ENCODE results near the gene LDB2. TPM values are rescaled to one million over a fixed set of nuclear protein-coding genes. Genes with fewer than 3 reads are reported as not detected.

The LDB2 gene
- total and polyA plus RNA-seq, 2 donors (not counting 1 experiment from before 2014, with no cell fraction given), result not detected

DNA sequence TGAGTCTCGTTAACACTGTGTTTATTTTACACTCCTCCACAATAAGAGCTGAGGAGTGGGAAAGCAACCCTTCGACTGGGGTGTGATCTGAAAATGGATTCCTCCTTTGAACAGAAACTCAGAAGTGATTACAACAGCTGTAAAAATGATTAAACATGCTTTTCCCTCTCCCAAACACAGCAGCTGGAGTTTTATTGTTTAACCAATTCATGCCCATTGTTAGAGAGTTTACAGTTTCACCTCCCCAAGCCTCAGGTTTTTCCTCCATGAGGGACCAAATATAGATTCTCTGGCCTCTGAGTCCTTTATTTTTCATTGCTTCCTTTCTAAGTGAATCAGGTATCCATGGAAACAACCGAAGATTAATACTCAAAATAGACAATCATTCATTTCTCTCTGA, 409.2 kb downstream of the LDB2 start:
- H3K27me3 ChIP-seq (replicated peaks in 1 of 4; ENCODE audit: control extremely low read depth in 1 of 4, control insufficient read depth in 3 of 4, insufficient read depth in 4 of 4, low read length in 3 of 4), result peaks cover 0 to 4% (median 0%) of the 10 kb centered on the region in 4 experiments
- H4K20me1 ChIP-seq (ENCODE audit: control insufficient read depth, insufficient read depth, low read length, poor library complexity, severe bottlenecking), result no peaks in the 10 kb centered on the region
- POLR2A ChIA-PET, result no interaction called here
- no peak overlapping the region for H3K4me3 ChIP-seq (ENCODE audit: control extremely low read depth in 1 of 5, extremely low read depth in 1 of 5, insufficient read depth in 1 of 5, low read depth in 2 of 5, low read length in 4 of 5)
- no peak overlapping the region for H2AFZ ChIP-seq (ENCODE audit: insufficient read depth, low read depth, low read length, poor library complexity, severe bottlenecking)
- Mint-ChIP-seq H3K4me1 (no peaks in the 10 kb centered on the region), H3K9me3 (ENCODE audit: insufficient read depth) (no peaks in the 10 kb centered on the region), H3K27me3 (no peaks in the 10 kb centered on the region), H3K27ac (no peak overlapping the region), H3K4me3 (no peak overlapping the region)
- ATAC-seq (ENCODE audit: low read depth), result no peak
- no peak overlapping the region for H3K4me2 ChIP-seq (replicated peaks; ENCODE audit: low read depth, low read length, poor library complexity, severe bottlenecking)
- CTCF ChIA-PET, result no interaction called here
- no peaks in the 10 kb centered on the region for H3K36me3 ChIP-seq (replicated peaks in 1 of 2; ENCODE audit: control extremely low read depth in 1 of 2, control insufficient read depth in 1 of 2, extremely low read depth in 1 of 2, insufficient read depth in 2 of 2, low read length in 1 of 2)
- no peak for DNase-seq
- no peaks in the 10 kb centered on the region for H3K79me2 ChIP-seq (ENCODE audit: control insufficient read depth, insufficient read depth, low read length)
- TF ChIP-seq, protein P1, sequence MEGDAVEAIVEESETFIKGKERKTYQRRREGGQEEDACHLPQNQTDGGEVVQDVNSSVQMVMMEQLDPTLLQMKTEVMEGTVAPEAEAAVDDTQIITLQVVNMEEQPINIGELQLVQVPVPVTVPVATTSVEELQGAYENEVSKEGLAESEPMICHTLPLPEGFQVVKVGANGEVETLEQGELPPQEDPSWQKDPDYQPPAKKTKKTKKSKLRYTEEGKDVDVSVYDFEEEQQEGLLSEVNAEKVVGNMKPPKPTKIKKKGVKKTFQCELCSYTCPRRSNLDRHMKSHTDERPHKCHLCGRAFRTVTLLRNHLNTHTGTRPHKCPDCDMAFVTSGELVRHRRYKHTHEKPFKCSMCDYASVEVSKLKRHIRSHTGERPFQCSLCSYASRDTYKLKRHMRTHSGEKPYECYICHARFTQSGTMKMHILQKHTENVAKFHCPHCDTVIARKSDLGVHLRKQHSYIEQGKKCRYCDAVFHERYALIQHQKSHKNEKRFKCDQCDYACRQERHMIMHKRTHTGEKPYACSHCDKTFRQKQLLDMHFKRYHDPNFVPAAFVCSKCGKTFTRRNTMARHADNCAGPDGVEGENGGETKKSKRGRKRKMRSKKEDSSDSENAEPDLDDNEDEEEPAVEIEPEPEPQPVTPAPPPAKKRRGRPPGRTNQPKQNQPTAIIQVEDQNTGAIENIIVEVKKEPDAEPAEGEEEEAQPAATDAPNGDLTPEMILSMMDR (IDR thresholded peaks at IDR 0.05), result no peak
- no peak for TF ChIP-seq EZH2 (IDR thresholded peaks at IDR 0.05; ENCODE audit: borderline replicate concordance, insufficient read depth, low read depth, low read length, poor library complexity, severe bottlenecking)
- intact Hi-C loops (cut with micrococcal nuclease), result no loop called here
- H3K27ac ChIP-seq (ENCODE audit: low read length in 2 of 2), result no peak overlapping the region
- no peak overlapping the region for H3K9ac ChIP-seq (ENCODE audit: low read length)
- no peaks in the 10 kb centered on the region for H3K4me1 ChIP-seq (ENCODE audit: control insufficient read depth in 2 of 2, insufficient read depth in 2 of 2, low read length in 2 of 2)
- H3K9me3 ChIP-seq (ENCODE audit: control extremely low read depth in 1 of 3, control insufficient read depth in 2 of 3, insufficient read depth in 1 of 3, low read length in 2 of 3), result peaks cover 0 to 3% (median 1%) of the 10 kb centered on the region in 3 donors
- no CpG with 5 or more reads among the region's 3 CpGs for WGBS (ENCODE audit: insufficient coverage)

DNA sequence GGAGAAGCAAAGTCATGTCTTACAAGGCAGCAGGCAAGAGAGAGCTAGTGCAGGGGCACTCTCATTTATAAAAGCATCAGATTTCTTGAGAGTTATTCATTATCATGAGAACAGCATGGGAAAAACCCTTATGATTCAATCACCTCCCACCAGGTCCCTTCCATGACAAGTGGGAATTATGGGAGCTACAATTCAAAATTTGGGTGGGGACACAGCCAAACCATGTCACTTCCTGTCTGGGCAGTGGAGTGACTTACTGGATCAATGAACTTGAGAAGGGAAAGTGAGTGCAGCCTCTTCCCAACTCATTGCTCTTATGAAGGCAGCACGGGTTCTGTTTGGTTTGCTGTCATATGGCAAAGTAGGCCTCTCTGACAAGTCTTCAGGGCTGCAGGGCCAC, 410.4 kb downstream of the LDB2 start:
- H3K4me1 ChIP-seq (ENCODE audit: control insufficient read depth in 2 of 2, insufficient read depth in 2 of 2, low read length in 2 of 2), result no peaks in the 10 kb centered on the region
- Mint-ChIP-seq H3K9me3 (ENCODE audit: insufficient read depth) (no peaks in the 10 kb centered on the region), H3K27ac (no peak overlapping the region), H3K4me1 (no peaks in the 10 kb centered on the region), H3K27me3 (no peaks in the 10 kb centered on the region), H3K4me3 (no peak overlapping the region)
- CTCF ChIA-PET, result no interaction called here
- H2AFZ ChIP-seq (ENCODE audit: insufficient read depth, low read depth, low read length, poor library complexity, severe bottlenecking), result no peak overlapping the region
- no peaks in the 10 kb centered on the region for H3K79me2 ChIP-seq (ENCODE audit: control insufficient read depth, insufficient read depth, low read length)
- no peak overlapping the region for H3K4me2 ChIP-seq (replicated peaks; ENCODE audit: low read depth, low read length, poor library complexity, severe bottlenecking)
- WGBS (ENCODE audit: insufficient coverage), result no CpG with 5 or more reads among the region's 1 CpG
- no peaks in the 10 kb centered on the region for H4K20me1 ChIP-seq (ENCODE audit: control insufficient read depth, insufficient read depth, low read length, poor library complexity, severe bottlenecking)
- no peak for TF ChIP-seq EZH2 (IDR thresholded peaks at IDR 0.05; ENCODE audit: borderline replicate concordance, insufficient read depth, low read depth, low read length, poor library complexity, severe bottlenecking)
- TF ChIP-seq, protein P1 (IDR thresholded peaks at IDR 0.05), result no peak
- no peak overlapping the region for H3K4me3 ChIP-seq (ENCODE audit: control extremely low read depth in 1 of 5, extremely low read depth in 1 of 5, insufficient read depth in 1 of 5, low read depth in 2 of 5, low read length in 4 of 5)
- H3K9ac ChIP-seq (ENCODE audit: low read length), result no peak overlapping the region
- peaks cover 0 to 3% (median 1%) of the 10 kb centered on the region in 3 donors for H3K9me3 ChIP-seq (ENCODE audit: control extremely low read depth in 1 of 3, control insufficient read depth in 2 of 3, insufficient read depth in 1 of 3, low read length in 2 of 3)
- intact Hi-C loops (cut with micrococcal nuclease), result no loop called here
- no peaks in the 10 kb centered on the region for H3K36me3 ChIP-seq (replicated peaks in 1 of 2; ENCODE audit: control extremely low read depth in 1 of 2, control insufficient read depth in 1 of 2, extremely low read depth in 1 of 2, insufficient read depth in 2 of 2, low read length in 1 of 2)
- ATAC-seq (ENCODE audit: low read depth) (no peak), DNase-seq (no peak)
- H3K27ac ChIP-seq (ENCODE audit: low read length in 2 of 2), result no peak overlapping the region
- POLR2A ChIA-PET, result no interaction called here
- H3K27me3 ChIP-seq (replicated peaks in 1 of 4; ENCODE audit: control extremely low read depth in 1 of 4, control insufficient read depth in 3 of 4, insufficient read depth in 4 of 4, low read length in 3 of 4), result peaks cover 0 to 4% (median 0%) of the 10 kb centered on the region in 4 experiments
